ENCODE data around the gene PLXNA2. TPM values are rescaled to one million over a fixed set of nuclear protein-coding genes. Genes with fewer than 3 reads are reported as not detected.

PLXNA2 gene
- total and polyA plus RNA-seq, 2 of the 13 experiments (the other 11 are each of a cell fraction or from before 2014, with no cell fraction given), result 1.1 to 2.1 TPM

DNA sequence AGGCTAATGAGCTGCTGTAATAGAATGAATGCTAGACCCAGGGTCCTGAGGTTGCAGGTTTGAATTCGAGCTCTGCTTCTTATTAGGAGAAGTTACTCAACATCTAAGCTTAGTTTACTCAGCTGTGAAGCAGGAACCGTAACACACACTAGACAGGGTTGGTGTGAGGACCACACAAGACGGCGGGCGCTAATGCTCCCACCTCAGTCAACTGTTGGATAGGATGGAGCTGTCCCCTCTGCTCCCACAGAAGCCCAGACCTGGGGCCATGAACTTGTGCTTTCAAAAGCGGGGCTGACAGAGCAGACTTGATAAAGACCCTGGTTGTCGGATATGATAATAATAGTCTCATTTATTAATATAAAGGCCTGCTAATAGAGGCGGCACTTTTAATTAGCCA, 234.9 kb downstream of the PLXNA2 start:
- BruUV-seq (replicated peaks), result no TSS peak
- Histone ChIP-seq H3K27me3 (ENCODE audit: control insufficient read depth in 1 of 2, insufficient read depth in 2 of 2, low read length in 2 of 2) (peaks cover 0 to 4% of the 10 kb centered on the region in 2 experiments; a peak in 2 of 5 replicates), H3K36me3 (replicated peaks in 1 of 2; ENCODE audit: control insufficient read depth in 1 of 2, insufficient read depth in 2 of 2, low read length in 2 of 2) (no peaks in the 10 kb centered on the region), H3K4me2 (ENCODE audit: low read depth, low read length) (no peak overlapping the region), H3K4me3 (replicated peaks in 1 of 3; ENCODE audit: insufficient read depth in 1 of 3, low read depth in 2 of 3, low read length in 3 of 3) (no peak overlapping the region), H3K9me3 (ENCODE audit: low read length) (no peaks in the 10 kb centered on the region), H4K20me1 (ENCODE audit: insufficient read depth, low read length) (no peaks in the 10 kb centered on the region), H3K9ac (ENCODE audit: insufficient read depth, low read depth, low read length) (no peak overlapping the region), H3K4me1 (ENCODE audit: insufficient read depth, low read length) (no peaks in the 10 kb centered on the region), H3K79me2 (ENCODE audit: insufficient read depth, low read length) (no peaks in the 10 kb centered on the region), H3K27ac (ENCODE audit: extremely low read length, insufficient read depth, low read length) (no peak overlapping the region), H2AFZ (ENCODE audit: low read length) (no peak overlapping the region)
- FAIRE-seq (no peak), ATAC-seq (no peak), DNase-seq (ENCODE audit: low spot score) (no peak)
- 52% methylated on average over 8 of the region's 8 CpGs for WGBS (ENCODE audit: low lambda C conversion rate)
- intact Hi-C loops (cut with micrococcal nuclease; ENCODE audit: unreplicated experiment) (no loop called here), in situ Hi-C loops (cut with HindIII; ENCODE audit: extremely low pct_ligation_motif_present, low pct_unique_long_range_greater_than_20kb) (loop anchor here (25.0 kb wide), 2 partner anchors 628 to 1203 kb away; no protein-coding TSS in a partner anchor)
- ChIA-PET POLR2A (no interaction called here), CTCF (ENCODE audit: low intra/inter-chr PET ratio, low total read pairs) (no interaction called here)
- TF ChIP-seq CBX2 (IDR thresholded peaks at IDR 0.05; ENCODE audit: low read depth, low read length) (no peak), CBX2 (CRISPR knock-in tag; IDR thresholded peaks at IDR 0.05; ENCODE audit: low read depth) (no peak), HMGA1 (CRISPR knock-in tag; conservative IDR thresholded peaks at IDR 0.05) (no peak), STAG1 (CRISPR knock-in tag; IDR thresholded peaks at IDR 0.05) (no peak), ZNF687 (CRISPR knock-in tag; IDR thresholded peaks at IDR 0.05) (no peak), ZNF7 (CRISPR knock-in tag; IDR thresholded peaks at IDR 0.05) (no peak), MAFF (IDR thresholded peaks at IDR 0.05; ENCODE audit: low read depth, low read length) (no peak), SNAPC2 (CRISPR knock-in tag; IDR thresholded peaks at IDR 0.05) (no peak)
- TF ChIP-seq, protein P1, sequence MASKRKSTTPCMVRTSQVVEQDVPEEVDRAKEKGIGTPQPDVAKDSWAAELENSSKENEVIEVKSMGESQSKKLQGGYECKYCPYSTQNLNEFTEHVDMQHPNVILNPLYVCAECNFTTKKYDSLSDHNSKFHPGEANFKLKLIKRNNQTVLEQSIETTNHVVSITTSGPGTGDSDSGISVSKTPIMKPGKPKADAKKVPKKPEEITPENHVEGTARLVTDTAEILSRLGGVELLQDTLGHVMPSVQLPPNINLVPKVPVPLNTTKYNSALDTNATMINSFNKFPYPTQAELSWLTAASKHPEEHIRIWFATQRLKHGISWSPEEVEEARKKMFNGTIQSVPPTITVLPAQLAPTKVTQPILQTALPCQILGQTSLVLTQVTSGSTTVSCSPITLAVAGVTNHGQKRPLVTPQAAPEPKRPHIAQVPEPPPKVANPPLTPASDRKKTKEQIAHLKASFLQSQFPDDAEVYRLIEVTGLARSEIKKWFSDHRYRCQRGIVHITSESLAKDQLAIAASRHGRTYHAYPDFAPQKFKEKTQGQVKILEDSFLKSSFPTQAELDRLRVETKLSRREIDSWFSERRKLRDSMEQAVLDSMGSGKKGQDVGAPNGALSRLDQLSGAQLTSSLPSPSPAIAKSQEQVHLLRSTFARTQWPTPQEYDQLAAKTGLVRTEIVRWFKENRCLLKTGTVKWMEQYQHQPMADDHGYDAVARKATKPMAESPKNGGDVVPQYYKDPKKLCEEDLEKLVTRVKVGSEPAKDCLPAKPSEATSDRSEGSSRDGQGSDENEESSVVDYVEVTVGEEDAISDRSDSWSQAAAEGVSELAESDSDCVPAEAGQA (IDR thresholded peaks at IDR 0.05; ENCODE audit: low read depth), result no peak
- TF ChIP-seq, protein P1 (CRISPR knock-in tag; IDR thresholded peaks at IDR 0.05; ENCODE audit: borderline replicate concordance), result no peak
- TF ChIP-seq, protein P2, sequence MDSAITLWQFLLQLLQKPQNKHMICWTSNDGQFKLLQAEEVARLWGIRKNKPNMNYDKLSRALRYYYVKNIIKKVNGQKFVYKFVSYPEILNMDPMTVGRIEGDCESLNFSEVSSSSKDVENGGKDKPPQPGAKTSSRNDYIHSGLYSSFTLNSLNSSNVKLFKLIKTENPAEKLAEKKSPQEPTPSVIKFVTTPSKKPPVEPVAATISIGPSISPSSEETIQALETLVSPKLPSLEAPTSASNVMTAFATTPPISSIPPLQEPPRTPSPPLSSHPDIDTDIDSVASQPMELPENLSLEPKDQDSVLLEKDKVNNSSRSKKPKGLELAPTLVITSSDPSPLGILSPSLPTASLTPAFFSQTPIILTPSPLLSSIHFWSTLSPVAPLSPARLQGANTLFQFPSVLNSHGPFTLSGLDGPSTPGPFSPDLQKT (CRISPR knock-in tag; IDR thresholded peaks at IDR 0.05; ENCODE audit: borderline replicate concordance), result no peak

All from HepG2 (cell line).